GM18508 (cell line): ENCODE data around the gene PLEKHA6.

Experiments used
- ATAC-seq: cut with Tn5 transposase; IDR thresholded peaks from one replicate; pipeline ENCODE4 v1.9.1; 2021; ENCODE audit warnings: moderate number of reproducible peaks; ENCODE audit not compliant: insufficient read depth, unreplicated experiment

Gene PLEKHA6

GRCh38 chr1:204382714-204383083 lies 23.0 kb upstream of the PLEKHA6 start:
- ATAC-seq, result no peak

- ATAC-seq, result no peak
These were observed 20.6 kb upstream of the PLEKHA6 start for GRCh38 chr1:204380293-204380831.

GRCh38 chr1:204377800-204378668 lies 18.3 kb upstream of the PLEKHA6 start:
- no peak for ATAC-seq

DNA sequence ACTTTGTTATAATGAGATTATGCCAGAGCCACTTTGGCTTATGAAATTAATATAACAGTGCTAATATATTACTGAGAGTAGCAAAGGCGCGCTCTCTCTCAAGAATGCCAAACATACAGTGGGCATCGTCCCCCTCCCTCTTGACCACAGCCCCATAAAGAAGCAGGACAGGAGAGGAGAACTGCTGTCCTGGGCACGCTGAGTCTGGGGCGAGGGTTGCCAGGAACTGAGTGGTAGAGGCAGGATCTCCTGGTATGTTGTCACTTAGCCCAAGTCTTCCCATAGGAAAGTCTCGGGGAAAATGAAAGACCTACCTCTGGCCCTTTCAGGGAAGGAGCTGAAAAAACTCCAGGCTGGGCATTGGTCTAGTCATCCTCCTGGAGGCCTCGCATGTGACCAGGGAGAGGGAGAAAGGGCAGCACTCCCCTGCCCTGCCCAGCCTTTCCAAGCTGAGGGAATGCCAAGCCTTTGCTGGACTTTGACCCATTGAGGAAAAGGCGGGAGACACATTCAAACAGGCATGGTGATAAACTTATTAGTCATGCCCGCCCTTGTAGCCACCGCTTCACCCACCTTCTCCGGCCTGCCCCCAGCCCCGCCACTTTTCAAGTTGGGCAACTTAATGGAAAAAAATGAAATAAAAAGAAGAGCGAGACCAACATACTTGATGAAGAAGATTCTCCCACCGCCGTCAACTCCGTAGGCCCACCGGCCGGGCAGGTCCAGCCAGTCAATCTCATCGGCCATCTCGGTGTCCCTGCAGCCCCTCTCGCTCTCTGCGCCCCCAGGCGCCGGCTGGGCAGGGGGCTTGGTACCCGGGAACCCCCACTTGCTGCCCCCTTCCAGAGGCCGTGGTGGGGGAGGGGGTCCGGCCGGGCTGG lies 17.4 kb upstream of the PLEKHA6 start:
- ATAC-seq, result no peak

DNA sequence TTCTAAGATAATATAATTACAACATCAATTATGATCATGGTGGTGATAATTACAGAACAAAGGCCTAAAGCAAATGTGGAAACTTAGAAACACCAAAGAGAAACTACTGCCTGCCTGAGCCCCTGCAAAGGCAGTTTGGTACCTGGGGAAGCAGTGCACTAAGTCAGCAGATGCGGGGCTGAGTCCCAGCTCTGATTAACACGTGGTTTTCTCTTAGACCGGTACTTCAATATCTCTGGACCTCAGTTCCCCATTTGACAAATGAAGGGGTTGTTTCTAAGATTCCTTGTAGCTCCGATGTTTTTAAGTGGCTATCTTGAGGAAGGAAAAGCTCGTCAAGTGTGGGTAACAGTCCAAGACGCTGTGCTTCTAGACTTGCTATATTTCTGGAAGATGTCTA lies 16.7 kb upstream of the PLEKHA6 start:
- no peak for ATAC-seq

GRCh38 chr1:204373911-204374310 lies 14.2 kb upstream of the PLEKHA6 start:
- no peak for ATAC-seq

- ATAC-seq, result no peak
These were observed 10.4 kb upstream of the PLEKHA6 start for GRCh38 chr1:204370176-204370575.

- ATAC-seq, result no peak
These were observed 9.4 kb upstream of the PLEKHA6 start for GRCh38 chr1:204368996-204369726.

DNA sequence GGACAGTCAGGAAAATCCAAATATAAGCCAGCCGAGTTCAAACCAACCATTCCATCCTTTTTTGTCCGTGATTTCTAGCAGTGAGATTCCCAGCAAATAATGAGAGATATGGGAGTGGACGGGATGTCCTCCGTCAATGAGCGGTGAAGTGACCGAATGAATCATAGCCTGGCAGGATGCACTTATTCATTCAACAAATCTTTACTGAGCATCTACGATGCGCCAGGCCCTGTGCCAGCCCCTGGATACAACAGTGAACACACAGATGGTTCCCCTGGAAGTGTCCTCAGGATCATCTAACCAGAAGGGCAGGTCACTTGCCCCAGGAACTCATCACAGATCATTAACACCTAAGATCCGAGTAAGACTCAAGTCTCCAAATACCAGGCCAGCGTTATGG lies 8.2 kb upstream of the PLEKHA6 start:
- no peak for ATAC-seq

GRCh38 chr1:204367193-204367858 lies 7.6 kb upstream of the PLEKHA6 start:
- no peak for ATAC-seq

DNA sequence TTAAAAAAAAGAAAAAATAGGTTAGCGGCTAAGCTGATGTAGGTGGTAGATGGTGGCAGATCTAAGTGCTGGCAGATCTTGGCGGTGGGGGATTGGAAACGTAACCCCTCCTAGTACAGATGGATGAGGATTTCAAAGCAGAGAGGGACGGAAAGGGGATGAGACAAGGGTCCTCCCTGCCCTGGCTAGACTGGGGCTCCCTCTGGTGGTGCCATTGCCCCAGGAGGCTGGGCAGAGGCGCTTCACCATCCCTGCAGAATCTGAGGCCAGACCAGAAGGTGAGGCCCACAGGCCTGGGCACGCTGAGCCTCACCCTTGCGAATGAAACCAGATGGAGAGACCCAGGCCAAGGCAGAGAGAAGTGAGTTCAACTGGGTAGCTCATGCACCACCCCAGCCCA lies 7.0 kb upstream of the PLEKHA6 start:
- ATAC-seq, result no peak

DNA sequence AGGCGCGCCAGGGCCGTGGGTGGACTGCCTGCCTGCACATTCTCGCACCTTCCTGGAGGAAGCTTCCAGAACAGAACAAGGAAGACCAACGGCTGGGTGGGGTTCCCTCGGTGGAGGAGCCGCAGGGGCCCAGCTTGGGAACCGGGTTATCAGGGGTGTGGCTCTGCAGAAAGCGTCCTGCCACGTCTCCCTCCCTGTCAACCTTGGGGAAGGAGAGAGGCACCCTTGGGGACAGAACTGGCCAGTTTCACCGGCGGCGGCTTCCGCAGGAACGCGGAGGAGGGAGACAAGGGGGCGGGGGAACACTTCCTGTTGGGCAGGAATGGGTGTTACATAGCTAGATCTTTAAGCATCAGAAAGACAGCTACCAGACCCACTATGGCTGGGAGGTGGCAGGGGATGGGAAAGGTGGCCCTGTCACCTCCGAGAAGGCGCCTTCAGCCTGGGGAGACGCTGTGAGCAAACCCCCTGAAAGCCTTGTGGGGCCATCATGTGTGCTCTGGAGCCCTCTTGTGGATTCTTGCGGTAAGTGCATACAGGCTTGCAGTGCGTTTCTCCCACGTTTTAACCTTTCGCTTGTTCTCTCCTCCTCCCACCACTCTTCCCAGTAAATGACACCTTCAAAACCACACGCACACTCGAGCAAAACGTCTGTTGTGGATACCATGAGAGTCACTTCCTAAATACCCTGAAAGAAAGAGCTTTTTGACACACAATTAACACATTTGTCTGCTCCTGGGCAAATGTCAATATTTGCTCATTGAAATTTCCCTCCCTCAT lies 3.8 kb upstream of the PLEKHA6 start:
- ATAC-seq, result no peak

GRCh38 chr1:204362984-204363334 lies 3.2 kb upstream of the PLEKHA6 start:
- no peak for ATAC-seq

DNA sequence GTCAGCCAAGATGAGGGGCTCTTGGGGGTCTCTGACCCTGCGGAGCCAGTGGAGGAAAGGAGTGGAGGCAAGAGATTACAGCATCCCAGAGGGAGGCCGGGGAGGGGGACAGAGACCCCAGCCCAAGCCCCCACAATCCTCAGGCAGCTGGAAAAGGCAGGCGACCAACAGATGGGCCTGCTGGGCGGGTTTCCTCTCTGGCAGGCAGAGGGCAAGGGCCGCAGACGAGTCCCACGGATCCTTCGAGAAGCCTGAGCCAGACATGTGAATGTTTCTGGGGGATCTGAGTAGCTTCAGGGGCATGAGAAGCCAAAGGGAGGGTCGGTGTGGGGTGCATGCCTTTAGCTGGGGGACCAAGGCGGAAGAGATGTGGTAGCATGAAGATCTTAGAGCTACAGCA lies 2.1 kb upstream of the PLEKHA6 start:
- no peak for ATAC-seq

- no peak for ATAC-seq
These were observed 1.6 kb upstream of the PLEKHA6 start for GRCh38 chr1:204361341-204361771.

- no peak for ATAC-seq
These were observed 585 bp upstream of the PLEKHA6 start for GRCh38 chr1:204360314-204360713.

GRCh38 chr1:204359131-204359473 lies 627 bp downstream of the PLEKHA6 start:
- ATAC-seq, result no peak

DNA sequence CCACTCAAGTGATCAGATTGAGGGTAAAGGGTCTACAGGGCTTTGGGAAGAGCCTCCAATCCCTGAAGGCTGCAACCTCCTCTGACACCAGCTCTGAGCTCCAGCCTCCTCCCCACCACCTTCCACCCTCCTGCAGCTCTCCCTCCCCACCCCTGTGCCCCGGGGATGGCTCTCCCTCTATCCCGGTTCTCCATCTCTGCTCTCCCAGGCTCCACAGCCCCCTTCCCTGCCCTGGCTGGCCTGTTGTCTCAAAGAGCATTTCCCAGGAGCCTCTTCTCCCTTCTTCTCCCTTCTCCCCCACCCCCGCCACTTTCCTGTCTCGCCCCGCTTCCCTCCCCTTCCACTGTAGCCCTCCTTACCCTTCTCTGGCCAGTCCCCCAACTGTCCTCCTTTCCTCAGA lies 1.1 kb downstream of the PLEKHA6 start:
- ATAC-seq, result no peak
